ENCODE results near the gene ATG16L2. TPM values are rescaled to one million over a fixed set of nuclear protein-coding genes. Genes with fewer than 3 reads are reported as not detected.

The ATG16L2 gene
- total RNA-seq, 1 experiment from 2014 or later: 22.2 TPM

DNA sequence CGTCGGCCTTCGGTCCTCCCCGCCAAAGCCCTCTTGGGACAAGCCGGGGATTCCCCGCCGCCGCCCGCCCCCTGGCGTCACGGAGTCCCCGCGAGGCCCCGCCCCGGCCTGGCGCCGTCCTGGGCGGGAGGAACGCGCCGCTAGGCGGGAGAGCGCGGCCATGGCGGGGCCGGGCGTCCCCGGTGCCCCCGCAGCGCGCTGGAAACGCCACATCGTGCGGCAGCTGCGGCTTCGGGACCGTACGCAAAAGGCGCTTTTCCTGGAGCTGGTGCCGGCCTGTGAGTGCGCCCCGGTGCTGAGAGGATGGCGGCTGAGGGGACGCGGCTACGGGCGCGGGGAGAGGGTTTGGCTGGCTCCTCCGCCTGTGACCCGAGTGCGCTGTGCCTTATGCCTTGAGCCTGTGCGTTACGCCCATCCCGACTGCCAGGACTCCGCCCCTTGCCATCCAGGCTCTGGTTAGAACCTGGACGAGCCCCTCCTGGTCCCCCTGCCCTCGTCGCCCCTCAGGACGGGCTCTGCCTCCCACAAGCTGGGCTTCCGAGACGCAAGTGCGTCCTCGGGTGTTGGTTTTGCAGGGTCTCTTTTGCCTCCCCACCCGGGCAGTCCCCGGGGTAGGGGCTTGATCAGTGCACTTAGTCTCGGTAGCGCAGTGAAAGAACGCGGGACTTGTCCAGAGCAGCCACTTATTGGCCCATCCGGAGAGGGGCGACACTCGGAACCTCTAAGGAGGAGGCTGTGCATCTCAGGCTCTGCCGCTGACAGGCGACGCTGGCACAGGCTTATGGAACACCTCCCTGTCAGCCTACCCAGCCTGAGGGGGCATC is at the start of gene ATG16L2 (continued):
- TF ChIP-seq, protein P1, sequence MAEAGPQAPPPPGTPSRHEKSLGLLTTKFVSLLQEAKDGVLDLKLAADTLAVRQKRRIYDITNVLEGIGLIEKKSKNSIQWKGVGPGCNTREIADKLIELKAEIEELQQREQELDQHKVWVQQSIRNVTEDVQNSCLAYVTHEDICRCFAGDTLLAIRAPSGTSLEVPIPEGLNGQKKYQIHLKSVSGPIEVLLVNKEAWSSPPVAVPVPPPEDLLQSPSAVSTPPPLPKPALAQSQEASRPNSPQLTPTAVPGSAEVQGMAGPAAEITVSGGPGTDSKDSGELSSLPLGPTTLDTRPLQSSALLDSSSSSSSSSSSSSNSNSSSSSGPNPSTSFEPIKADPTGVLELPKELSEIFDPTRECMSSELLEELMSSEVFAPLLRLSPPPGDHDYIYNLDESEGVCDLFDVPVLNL (CRISPR knock-in tag; IDR thresholded peaks at IDR 0.05; ENCODE audit: borderline replicate concordance, low read depth): 0 out of 2 replicates have a peak, but pooled peaks have one; percentile 6
- TF ChIP-seq, protein P2, sequence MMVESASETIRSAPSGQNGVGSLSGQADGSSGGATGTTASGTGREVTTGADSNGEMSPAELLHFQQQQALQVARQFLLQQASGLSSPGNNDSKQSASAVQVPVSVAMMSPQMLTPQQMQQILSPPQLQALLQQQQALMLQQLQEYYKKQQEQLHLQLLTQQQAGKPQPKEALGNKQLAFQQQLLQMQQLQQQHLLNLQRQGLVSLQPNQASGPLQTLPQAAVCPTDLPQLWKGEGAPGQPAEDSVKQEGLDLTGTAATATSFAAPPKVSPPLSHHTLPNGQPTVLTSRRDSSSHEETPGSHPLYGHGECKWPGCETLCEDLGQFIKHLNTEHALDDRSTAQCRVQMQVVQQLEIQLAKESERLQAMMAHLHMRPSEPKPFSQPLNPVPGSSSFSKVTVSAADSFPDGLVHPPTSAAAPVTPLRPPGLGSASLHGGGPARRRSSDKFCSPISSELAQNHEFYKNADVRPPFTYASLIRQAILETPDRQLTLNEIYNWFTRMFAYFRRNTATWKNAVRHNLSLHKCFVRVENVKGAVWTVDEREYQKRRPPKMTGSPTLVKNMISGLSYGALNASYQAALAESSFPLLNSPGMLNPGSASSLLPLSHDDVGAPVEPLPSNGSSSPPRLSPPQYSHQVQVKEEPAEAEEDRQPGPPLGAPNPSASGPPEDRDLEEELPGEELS (CRISPR knock-in tag; IDR thresholded peaks at IDR 0.05): 0 out of 2 replicates have a peak, but pooled peaks have one; percentile 12
- TF ChIP-seq, protein P3, sequence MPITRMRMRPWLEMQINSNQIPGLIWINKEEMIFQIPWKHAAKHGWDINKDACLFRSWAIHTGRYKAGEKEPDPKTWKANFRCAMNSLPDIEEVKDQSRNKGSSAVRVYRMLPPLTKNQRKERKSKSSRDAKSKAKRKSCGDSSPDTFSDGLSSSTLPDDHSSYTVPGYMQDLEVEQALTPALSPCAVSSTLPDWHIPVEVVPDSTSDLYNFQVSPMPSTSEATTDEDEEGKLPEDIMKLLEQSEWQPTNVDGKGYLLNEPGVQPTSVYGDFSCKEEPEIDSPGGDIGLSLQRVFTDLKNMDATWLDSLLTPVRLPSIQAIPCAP (CRISPR knock-in tag; IDR thresholded peaks at IDR 0.05): 0 out of 2 replicates have a peak, but pooled peaks have one; percentile 45
- peak; percentile 43; the same call in 1 of the 2 replicates for TF ChIP-seq FOXP1 (CRISPR knock-in tag; IDR thresholded peaks at IDR 0.05; ENCODE audit: borderline replicate concordance)
- TF ChIP-seq ETV6 (CRISPR knock-in tag; IDR thresholded peaks at IDR 0.05): peak; percentile 86
- TF ChIP-seq, protein P4, sequence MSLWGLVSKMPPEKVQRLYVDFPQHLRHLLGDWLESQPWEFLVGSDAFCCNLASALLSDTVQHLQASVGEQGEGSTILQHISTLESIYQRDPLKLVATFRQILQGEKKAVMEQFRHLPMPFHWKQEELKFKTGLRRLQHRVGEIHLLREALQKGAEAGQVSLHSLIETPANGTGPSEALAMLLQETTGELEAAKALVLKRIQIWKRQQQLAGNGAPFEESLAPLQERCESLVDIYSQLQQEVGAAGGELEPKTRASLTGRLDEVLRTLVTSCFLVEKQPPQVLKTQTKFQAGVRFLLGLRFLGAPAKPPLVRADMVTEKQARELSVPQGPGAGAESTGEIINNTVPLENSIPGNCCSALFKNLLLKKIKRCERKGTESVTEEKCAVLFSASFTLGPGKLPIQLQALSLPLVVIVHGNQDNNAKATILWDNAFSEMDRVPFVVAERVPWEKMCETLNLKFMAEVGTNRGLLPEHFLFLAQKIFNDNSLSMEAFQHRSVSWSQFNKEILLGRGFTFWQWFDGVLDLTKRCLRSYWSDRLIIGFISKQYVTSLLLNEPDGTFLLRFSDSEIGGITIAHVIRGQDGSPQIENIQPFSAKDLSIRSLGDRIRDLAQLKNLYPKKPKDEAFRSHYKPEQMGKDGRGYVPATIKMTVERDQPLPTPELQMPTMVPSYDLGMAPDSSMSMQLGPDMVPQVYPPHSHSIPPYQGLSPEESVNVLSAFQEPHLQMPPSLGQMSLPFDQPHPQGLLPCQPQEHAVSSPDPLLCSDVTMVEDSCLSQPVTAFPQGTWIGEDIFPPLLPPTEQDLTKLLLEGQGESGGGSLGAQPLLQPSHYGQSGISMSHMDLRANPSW (CRISPR knock-in tag; conservative IDR thresholded peaks at IDR 0.05; ENCODE audit: low read depth): no peak; the same call in 1 of the 2 replicates
- TF ChIP-seq CREB1 (CRISPR knock-in tag; IDR thresholded peaks at IDR 0.05): no peak
- no peak for TF ChIP-seq ZNF138 (CRISPR knock-in tag; conservative IDR thresholded peaks at IDR 0.05)
- no peak for TF ChIP-seq TEAD4 (CRISPR knock-in tag; IDR thresholded peaks at IDR 0.05)
- no peak for TF ChIP-seq TCF7 (CRISPR knock-in tag; IDR thresholded peaks at IDR 0.05; ENCODE audit: low read depth)
- no peak; the same call in 1 of the 2 replicates for TF ChIP-seq FOXK1 (CRISPR knock-in tag; IDR thresholded peaks at IDR 0.05)
- TF ChIP-seq, protein P5, sequence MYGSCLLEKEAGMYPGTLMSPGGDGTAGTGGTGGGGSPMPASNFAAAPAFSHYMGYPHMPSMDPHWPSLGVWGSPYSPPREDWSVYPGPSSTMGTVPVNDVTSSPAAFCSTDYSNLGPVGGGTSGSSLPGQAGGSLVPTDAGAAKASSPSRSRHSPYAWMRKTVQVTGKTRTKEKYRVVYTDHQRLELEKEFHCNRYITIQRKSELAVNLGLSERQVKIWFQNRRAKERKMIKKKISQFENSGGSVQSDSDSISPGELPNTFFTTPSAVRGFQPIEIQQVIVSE (CRISPR knock-in tag; IDR thresholded peaks at IDR 0.05; ENCODE audit: borderline replicate concordance): no peak
- no peak for TF ChIP-seq GTF2I (CRISPR knock-in tag; conservative IDR thresholded peaks at IDR 0.05)
- TF ChIP-seq, protein P6, sequence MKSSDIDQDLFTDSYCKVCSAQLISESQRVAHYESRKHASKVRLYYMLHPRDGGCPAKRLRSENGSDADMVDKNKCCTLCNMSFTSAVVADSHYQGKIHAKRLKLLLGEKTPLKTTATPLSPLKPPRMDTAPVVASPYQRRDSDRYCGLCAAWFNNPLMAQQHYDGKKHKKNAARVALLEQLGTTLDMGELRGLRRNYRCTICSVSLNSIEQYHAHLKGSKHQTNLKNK (CRISPR knock-in tag; IDR thresholded peaks at IDR 0.05): no peak
- TF ChIP-seq, protein P7, sequence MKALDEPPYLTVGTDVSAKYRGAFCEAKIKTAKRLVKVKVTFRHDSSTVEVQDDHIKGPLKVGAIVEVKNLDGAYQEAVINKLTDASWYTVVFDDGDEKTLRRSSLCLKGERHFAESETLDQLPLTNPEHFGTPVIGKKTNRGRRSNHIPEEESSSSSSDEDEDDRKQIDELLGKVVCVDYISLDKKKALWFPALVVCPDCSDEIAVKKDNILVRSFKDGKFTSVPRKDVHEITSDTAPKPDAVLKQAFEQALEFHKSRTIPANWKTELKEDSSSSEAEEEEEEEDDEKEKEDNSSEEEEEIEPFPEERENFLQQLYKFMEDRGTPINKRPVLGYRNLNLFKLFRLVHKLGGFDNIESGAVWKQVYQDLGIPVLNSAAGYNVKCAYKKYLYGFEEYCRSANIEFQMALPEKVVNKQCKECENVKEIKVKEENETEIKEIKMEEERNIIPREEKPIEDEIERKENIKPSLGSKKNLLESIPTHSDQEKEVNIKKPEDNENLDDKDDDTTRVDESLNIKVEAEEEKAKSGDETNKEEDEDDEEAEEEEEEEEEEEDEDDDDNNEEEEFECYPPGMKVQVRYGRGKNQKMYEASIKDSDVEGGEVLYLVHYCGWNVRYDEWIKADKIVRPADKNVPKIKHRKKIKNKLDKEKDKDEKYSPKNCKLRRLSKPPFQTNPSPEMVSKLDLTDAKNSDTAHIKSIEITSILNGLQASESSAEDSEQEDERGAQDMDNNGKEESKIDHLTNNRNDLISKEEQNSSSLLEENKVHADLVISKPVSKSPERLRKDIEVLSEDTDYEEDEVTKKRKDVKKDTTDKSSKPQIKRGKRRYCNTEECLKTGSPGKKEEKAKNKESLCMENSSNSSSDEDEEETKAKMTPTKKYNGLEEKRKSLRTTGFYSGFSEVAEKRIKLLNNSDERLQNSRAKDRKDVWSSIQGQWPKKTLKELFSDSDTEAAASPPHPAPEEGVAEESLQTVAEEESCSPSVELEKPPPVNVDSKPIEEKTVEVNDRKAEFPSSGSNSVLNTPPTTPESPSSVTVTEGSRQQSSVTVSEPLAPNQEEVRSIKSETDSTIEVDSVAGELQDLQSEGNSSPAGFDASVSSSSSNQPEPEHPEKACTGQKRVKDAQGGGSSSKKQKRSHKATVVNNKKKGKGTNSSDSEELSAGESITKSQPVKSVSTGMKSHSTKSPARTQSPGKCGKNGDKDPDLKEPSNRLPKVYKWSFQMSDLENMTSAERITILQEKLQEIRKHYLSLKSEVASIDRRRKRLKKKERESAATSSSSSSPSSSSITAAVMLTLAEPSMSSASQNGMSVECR (CRISPR knock-in tag; IDR thresholded peaks at IDR 0.05; ENCODE audit: borderline replicate concordance): no peak; the same call in 1 of the 2 replicates
- TF ChIP-seq, protein P8, sequence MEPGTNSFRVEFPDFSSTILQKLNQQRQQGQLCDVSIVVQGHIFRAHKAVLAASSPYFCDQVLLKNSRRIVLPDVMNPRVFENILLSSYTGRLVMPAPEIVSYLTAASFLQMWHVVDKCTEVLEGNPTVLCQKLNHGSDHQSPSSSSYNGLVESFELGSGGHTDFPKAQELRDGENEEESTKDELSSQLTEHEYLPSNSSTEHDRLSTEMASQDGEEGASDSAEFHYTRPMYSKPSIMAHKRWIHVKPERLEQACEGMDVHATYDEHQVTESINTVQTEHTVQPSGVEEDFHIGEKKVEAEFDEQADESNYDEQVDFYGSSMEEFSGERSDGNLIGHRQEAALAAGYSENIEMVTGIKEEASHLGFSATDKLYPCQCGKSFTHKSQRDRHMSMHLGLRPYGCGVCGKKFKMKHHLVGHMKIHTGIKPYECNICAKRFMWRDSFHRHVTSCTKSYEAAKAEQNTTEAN (CRISPR knock-in tag; IDR thresholded peaks at IDR 0.05): peak; percentile 39; the same call in 1 of the 2 replicates
- TF ChIP-seq ZNF317 (CRISPR knock-in tag; IDR thresholded peaks at IDR 0.05; ENCODE audit: borderline replicate concordance, low read depth): no peak
- no peak for TF ChIP-seq HMGA2 (CRISPR knock-in tag; IDR thresholded peaks at IDR 0.05)
- no peak for TF ChIP-seq RORB (CRISPR knock-in tag; IDR thresholded peaks at IDR 0.05)
- TF ChIP-seq OVOL2 (CRISPR knock-in tag; IDR thresholded peaks at IDR 0.05; ENCODE audit: borderline replicate concordance): no peak
- no peak for TF ChIP-seq FOXJ3 (CRISPR knock-in tag; IDR thresholded peaks at IDR 0.05; ENCODE audit: borderline replicate concordance)
